Muscle of leg (tissue), 11 donors: ENCODE results near the gene ALKBH3. TPM values are rescaled to one million over a fixed set of nuclear protein-coding genes. Genes with fewer than 3 reads are reported as not detected.

Source experiments
- DNase-seq: peaks from one replicate; pipeline ENCODE4 v3.0.0; 2013
- H3K27ac ChIP-seq: one replicate; pipeline ENCODE4 v1.5.1; 2013; ENCODE audit warnings: mild to moderate bottlenecking, low read length, control low read depth
- H3K27me3 ChIP-seq: one replicate; pipeline ENCODE4 v1.6.1; 2013; ENCODE audit warnings: low read length; ENCODE audit not compliant: control insufficient read depth, insufficient read depth
- H3K36me3 ChIP-seq: one replicate; pipeline ENCODE4 v1.6.1; 2013; ENCODE audit warnings: low read length; ENCODE audit not compliant: control insufficient read depth, insufficient read depth
- H3K4me1 ChIP-seq: one replicate; pipeline ENCODE4 v1.6.1; 2013; ENCODE audit warnings: low read length; ENCODE audit not compliant: control insufficient read depth, insufficient read depth
- H3K4me3 ChIP-seq: one replicate; pipeline ENCODE4 v1.5.1; 2013; ENCODE audit warnings: low read length, control low read depth
- H3K9me3 ChIP-seq: replicated peaks from 2 replicates; pipeline ENCODE4 v1.6.1; 2013; ENCODE audit warnings: low read depth, low read length; ENCODE audit not compliant: control insufficient read depth
- WGBS: methylation state at CpG from one replicate; pipeline ENCODE4 v1.1.5; 2013; ENCODE audit warnings: missing lambda C conversion rate; ENCODE audit not compliant: insufficient coverage; 5-methylcytosine and 5-hydroxymethylcytosine counted together
- polyA plus RNA-seq, 8 donors: library from polyadenylated mRNA; unstranded; fragments of 120-200 nt; gene quantifications; one replicate each; pipeline versions ENCODE4 v1.2.1 to v1.2.3, GENCODE V29; 2013; ENCODE audit warnings: inconsistent platforms in 1 of 8, low replicate concordance in 1 of 8; ENCODE audit not compliant: insufficient read length in 8 of 8, insufficient read depth in 1 of 8
- total RNA-seq: library from RNA; stranded (reverse); fragments of 120-200 nt; gene quantifications from one replicate; pipeline ENCODE4 v1.2.4, GENCODE V29; 2013

ALKBH3 gene
- total and polyA plus RNA-seq, 9 donors, result 18.1 to 31.5 (median 22.8) TPM

DNA sequence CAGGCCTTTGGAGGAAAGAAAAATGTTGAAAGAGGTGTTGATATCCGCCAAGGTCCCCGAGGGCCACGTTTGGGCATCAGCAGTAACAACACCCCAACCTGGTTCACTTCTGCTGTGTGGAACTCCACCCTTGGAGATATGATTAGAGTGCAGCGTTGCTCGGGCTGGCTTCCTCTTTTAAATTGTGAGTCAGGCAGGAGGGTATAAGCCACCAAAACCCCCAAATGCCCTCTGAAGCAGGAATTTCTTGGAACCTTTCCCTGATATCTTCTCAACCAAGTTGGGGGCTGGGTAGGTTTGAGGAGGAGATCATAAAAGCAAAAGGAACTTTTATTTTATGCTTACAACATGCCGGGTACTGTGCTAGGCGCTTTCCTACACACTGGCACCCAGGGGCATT is 55.4 kb downstream of the ALKBH3 start:
- no peaks in the 10 kb centered on the region for H3K36me3 ChIP-seq
- peaks cover 38% of the 10 kb centered on the region for H3K4me1 ChIP-seq
- WGBS, result 94% methylated on average over 2 of the region's 7 CpGs
- DNase-seq, result no peak
- H3K4me3 ChIP-seq, result no peak overlapping the region
- no peaks in the 10 kb centered on the region for H3K27me3 ChIP-seq
- no peaks in the 10 kb centered on the region for H3K9me3 ChIP-seq
- H3K27ac ChIP-seq, result no peak overlapping the region

DNA sequence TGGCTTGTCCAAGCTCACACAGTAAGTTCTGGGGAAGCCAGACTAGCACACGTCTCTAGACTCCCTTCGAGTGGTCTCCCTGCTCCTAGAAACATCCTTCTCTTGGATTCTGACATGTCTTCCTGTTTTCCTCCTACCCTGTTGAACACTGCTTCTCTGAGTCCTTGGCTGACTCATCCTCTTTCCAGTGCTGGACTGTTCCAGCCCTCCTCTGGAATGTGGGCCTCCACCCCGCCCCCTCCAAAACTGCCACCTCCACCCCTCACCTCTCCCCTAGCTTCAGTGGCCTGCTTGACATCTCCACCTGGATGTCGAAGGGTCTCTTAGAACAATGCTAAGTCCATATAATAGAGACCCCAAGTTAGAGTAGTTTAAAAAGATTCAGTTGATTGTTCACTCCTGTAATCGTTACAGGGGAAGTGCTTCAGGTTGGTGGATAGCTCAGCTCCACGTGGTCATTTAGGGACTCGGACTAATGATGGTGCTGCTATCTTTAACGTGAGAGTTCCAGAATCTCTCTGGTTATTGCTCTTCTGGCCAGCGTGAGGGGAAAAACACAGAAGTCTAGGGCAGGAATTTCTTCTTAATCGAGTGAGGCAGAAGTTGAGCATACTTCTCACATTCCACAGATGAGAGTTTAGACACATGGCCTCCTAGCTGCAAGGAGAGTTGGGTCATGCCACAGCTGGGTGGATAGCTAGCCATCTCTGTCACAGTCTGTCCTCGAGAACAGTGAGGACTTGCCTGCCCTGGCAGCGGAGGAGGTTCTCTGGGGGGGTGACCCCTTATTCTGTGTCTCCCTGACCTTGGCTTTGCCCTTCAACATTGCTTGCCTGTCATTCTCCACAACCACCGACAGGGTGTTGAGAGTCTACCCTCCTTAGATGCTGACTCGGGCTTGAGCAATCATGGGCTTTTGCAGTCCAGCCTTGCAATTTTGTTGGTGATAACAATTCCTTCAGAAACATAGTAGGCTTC is 57.1 kb downstream of the ALKBH3 start:
- no peak for DNase-seq
- no peaks in the 10 kb centered on the region for H3K36me3 ChIP-seq
- H3K9me3 ChIP-seq, result no peaks in the 10 kb centered on the region

DNA sequence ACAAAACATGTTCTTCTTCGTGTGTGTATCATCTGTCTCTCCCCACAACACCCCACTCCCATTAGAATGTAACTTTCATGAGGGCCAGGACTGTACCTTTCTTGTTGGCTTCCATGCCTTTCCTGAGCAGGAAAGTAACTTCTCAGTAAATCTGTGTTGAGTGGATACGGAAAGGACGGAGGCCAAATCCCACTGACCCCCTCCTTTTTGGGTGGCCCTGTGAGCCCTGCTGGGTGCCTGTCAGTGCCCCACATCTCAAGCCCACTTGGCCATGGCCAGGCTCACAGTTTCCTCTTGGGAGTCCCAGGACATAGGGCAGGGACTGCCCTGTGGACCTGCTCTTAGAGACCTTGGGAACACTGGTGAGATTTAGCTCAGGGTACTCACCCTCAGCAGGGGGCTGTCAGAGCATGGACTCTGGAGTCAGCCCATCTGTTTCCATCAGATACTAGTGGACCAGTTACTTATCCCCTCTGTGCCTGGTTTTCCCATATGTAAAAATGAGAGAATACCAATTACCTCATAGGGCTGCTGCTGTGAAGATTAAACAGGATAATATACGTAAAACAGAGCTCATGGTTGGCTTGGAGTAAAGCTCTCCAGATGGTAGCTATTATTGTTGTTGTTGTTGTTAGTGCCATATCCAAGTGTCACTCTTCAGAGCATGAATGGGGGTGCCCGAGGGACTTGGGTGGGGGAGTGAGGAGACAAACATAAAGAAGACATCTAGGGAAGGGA is 60.8 kb downstream of the ALKBH3 start:
- Histone ChIP-seq H3K27ac (peak overlapping the region; percentile 91), H3K9me3 (no peaks in the 10 kb centered on the region), H3K27me3 (peaks cover 36% of the 10 kb centered on the region), H3K36me3 (no peaks in the 10 kb centered on the region), H3K4me3 (peak overlapping the region; percentile 57), H3K4me1 (peaks cover 28% of the 10 kb centered on the region)
- 39% methylated on average over 4 of the region's 5 CpGs for WGBS
- DNase-seq, result peak; percentile 80

More for the DNA sequence above, 57.1 kb downstream of the ALKBH3 start:
- WGBS, result 65% methylated on average over 11 of the region's 14 CpGs
- H3K27me3 ChIP-seq, result peaks cover 6% of the 10 kb centered on the region
- no peak overlapping the region for H3K27ac ChIP-seq
- peaks cover 36% of the 10 kb centered on the region for H3K4me1 ChIP-seq
- no peak overlapping the region for H3K4me3 ChIP-seq

DNA sequence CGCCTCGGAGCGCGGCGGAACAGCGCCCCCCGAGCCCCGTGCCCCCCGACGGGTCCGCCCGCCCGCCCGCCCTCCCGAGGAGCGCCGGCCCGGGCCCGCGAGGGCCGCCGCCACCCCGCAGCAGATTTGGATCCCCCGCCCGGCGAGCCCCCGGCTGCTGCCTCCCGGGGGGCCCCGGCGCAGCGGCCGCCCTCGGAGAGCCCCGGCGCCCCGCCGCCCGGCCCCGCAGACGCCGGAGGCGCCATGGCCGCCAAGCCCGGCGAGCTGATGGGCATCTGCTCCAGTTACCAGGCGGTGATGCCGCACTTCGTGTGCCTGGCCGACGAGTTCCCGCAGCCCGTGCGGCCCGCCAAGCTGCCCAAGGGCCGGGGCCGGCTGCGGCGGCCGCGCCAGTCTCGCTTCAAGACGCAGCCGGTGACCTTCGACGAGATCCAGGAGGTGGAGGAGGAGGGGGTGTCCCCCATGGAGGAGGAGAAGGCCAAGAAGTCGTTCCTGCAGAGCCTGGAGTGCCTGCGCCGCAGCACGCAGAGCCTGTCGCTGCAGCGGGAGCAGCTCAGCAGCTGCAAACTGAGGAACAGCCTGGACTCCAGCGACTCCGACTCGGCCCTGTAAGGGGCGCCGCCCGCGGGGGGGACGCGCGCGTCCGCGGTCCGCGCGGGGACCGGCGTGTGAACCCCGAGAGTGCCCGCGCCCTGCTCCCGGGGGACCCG is 62.2 kb downstream of the ALKBH3 start:
- under 1% methylated on average over 88 of the region's 94 CpGs for WGBS

DNA sequence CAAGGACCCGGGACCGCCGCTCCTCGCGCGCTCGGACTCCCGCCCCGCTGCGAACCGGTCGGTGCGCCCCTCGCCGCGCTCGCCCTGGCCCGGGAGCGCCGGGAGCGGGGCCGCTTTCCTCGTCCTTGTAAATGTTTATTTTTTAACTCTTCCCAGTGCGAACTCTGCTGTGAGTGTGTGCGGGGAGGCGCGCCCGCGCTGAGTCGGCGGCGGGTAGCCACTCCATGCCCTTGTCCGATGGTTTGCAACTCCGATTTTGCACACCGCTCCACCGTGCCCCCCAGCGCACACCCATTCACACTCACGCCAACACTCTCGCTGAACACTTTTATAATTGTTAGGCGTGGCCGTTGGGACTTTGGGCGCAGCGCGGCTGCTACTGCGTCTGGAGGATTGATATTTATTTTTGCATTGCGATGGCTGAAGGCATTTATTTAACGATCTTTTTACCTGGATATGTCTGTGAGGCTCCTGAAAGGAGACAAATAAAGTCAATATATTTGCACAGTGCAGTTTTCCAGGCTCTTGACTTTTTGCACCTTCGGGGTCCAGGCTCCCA is 62.8 kb downstream of the ALKBH3 start:
- peak overlapping the region; percentile 74 for H3K27ac ChIP-seq
- peaks cover 43% of the 10 kb centered on the region for H3K27me3 ChIP-seq
- no peak for DNase-seq
- no peaks in the 10 kb centered on the region for H3K36me3 ChIP-seq
- H3K4me3 ChIP-seq, result peak overlapping the region; percentile 76
- peaks cover 36% of the 10 kb centered on the region for H3K4me1 ChIP-seq
- under 1% methylated on average over 44 of the region's 48 CpGs for WGBS
- no peaks in the 10 kb centered on the region for H3K9me3 ChIP-seq

More for the DNA sequence above, 62.2 kb downstream of the ALKBH3 start:
- Histone ChIP-seq H3K27me3 (peaks cover 43% of the 10 kb centered on the region), H3K27ac (peak overlapping the region; percentile 78), H3K4me3 (peak overlapping the region; percentile 76), H3K4me1 (peaks cover 30% of the 10 kb centered on the region), H3K9me3 (no peaks in the 10 kb centered on the region), H3K36me3 (no peaks in the 10 kb centered on the region)
- peak; percentile 82 for DNase-seq

DNA sequence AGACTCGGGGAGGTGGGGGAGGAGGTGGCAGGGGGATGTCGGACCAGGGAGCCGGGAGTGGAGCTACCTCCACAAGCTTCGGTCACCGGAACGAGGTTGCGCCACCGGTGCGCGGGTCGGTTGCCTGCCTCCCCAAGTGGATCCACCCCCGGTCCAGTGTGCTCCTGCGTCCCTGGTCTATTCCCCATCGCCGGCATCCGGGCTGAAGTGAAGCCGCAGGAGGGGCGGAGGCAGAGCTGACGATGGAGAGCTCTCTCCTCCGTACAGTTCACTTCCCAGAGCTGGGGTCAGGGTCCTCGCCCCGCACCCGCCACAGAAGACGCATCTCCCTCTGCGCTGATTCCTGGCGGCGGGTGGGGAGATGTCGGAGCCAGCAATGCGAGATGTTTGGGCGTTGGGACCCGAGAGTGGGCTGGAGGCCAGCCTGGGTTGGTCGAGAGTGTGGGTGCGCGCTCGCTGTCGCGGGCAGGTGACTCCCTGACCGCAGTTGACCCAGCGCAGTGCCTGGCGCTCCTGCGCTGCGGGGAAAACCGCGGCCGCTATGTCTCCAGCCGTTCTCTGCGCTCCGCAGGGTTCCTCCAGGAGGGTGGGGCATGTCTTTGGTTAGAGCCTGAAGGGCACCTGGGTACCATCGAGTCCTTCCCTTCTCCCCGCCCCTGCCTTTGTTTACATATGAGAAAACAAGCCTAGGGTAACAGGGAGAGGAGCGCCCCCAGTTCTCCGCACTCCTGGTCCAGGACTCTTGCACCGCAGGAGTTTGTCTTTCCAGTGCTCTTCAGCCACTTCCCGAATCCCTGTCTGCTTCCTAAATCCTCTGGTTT is 63.5 kb downstream of the ALKBH3 start:
- no peak for DNase-seq
- no peaks in the 10 kb centered on the region for H3K9me3 ChIP-seq
- WGBS, result 1% methylated on average over 32 of the region's 54 CpGs
- H3K4me3 ChIP-seq, result peak overlapping the region; percentile 76
- peak overlapping the region; percentile 53 for H3K27ac ChIP-seq
- H3K4me1 ChIP-seq, result peaks cover 42% of the 10 kb centered on the region
- peaks cover 43% of the 10 kb centered on the region for H3K27me3 ChIP-seq
- H3K36me3 ChIP-seq, result no peaks in the 10 kb centered on the region

DNA sequence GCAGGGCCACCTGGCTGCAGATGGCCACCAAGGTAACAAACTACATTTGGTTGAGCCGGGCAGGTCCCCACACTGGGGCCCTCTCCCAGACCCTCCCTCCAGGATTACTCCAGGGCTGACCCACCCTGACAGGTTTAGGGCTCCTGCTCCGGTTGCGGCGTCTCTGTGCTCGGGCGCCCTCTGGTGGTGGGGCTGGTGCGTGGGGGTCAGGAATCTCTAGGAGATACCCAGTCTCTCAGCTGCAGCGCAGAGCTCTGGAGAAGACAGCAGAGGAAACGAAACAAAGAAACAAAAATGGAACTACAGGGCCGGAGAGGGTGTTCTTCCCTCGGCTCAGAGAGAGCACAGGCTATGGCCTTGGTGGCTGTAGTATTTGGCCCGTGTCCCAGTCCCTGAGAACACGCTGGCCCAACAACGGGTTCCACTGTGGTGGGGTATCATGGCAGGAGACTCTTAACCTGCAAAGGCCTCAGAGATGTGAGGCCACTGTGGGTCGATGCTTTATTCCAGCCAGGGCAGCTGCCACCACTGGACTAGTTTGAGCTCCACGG is 64.2 kb downstream of the ALKBH3 start:
- H3K27ac ChIP-seq, result peak overlapping the region; percentile 53
- peaks cover 42% of the 10 kb centered on the region for H3K4me1 ChIP-seq
- H3K4me3 ChIP-seq, result peak overlapping the region; percentile 76
- DNase-seq, result no peak
- 38% methylated on average over 13 of the region's 16 CpGs for WGBS
- H3K36me3 ChIP-seq, result no peaks in the 10 kb centered on the region
- H3K27me3 ChIP-seq, result peaks cover 43% of the 10 kb centered on the region
- H3K9me3 ChIP-seq, result no peaks in the 10 kb centered on the region

DNA sequence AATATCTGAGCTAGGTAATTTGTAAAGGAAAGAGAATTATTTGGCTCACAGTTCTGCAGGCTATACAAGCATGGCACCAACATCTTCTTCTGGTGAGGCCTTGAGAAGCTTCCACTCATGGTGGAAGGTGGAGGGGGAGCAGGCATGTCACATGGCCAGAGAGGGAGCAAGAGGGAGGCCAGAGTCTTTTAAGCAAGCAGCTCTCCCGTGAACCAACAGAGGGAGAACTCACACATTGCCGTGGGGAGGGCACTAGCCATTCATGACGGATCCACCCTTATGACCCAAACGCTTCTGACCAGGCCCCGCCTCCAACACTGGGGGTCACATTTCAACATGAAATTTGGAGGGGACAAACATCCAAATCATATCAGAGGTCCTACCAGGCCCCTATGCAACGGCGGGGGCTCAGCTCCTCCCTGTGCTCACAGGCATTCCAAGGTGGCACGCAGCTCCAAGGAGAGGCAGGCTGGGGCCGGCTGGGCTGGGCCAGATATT is 66.4 kb downstream of the ALKBH3 start:
- WGBS, result 47% methylated on average over 9 of the region's 9 CpGs
- peak overlapping the region; percentile 29 for H3K27ac ChIP-seq
- no peak overlapping the region for H3K4me3 ChIP-seq
- peak; percentile 58 for DNase-seq
- no peaks in the 10 kb centered on the region for H3K36me3 ChIP-seq
- peaks cover 41% of the 10 kb centered on the region for H3K4me1 ChIP-seq
- peaks cover 2% of the 10 kb centered on the region for H3K9me3 ChIP-seq
- peaks cover 37% of the 10 kb centered on the region for H3K27me3 ChIP-seq

DNA sequence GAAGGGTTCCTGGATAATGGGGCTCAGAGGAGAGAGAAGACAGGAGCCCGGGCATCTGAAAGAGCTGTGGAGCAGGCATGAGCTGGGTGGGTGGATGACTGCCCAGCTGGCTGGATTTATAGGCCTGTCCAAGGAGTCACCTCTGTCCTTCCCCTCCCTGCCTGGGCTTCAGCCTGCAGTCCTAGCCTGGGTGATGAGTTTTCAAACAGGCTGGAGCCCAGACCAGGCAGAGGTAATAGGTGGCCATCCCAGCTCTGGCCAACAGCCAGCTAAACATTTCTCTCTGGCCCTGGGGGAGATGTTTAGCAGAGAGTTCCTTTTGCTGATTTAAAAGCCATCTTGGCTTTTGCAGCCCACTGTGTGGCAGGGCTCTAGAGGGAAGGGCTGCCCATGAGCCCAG is 67.2 kb downstream of the ALKBH3 start:
- peaks cover 36% of the 10 kb centered on the region for H3K27me3 ChIP-seq
- H3K27ac ChIP-seq, result no peak overlapping the region
- H3K9me3 ChIP-seq, result peaks cover 2% of the 10 kb centered on the region
- no peak for DNase-seq
- 40% methylated on average over 1 of the region's 1 CpG for WGBS
- H3K4me3 ChIP-seq, result no peak overlapping the region
- H3K36me3 ChIP-seq, result no peaks in the 10 kb centered on the region
- peaks cover 41% of the 10 kb centered on the region for H3K4me1 ChIP-seq
